HS-5 (cell line): ENCODE data around the gene COLGALT1.
A peak's percentile ranks its signal among the peaks of the same experiment; 100 is the strongest.

Experiments used
- DNase-seq: peaks from one replicate; pipeline ENCODE4 v3.0.0-alpha.2; 2012; ENCODE audit warnings: low read depth

Gene COLGALT1

DNA sequence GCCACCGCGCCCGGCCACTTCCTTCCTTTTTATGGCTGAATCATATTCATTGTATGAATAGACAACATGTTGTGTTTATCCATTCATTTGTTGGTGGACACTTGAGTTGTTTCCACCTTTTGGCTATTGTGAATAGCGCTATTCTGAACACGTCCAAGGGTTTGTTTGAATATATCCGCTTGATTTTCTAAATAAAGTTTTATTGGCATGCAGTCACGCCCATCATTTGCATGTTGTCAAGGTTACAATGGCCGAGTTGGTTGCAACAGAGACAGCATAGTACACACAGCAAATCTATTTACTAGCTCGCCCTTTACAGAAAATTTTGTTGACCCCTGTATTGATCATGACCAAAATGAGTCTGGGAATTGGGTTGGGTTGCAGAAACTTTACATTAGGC is 43.5 kb downstream of the COLGALT1 start:
- DNase-seq: no peak

GRCh38 chr19:17599780-17600179 is 44.3 kb downstream of the COLGALT1 start:
- no peak for DNase-seq

DNA sequence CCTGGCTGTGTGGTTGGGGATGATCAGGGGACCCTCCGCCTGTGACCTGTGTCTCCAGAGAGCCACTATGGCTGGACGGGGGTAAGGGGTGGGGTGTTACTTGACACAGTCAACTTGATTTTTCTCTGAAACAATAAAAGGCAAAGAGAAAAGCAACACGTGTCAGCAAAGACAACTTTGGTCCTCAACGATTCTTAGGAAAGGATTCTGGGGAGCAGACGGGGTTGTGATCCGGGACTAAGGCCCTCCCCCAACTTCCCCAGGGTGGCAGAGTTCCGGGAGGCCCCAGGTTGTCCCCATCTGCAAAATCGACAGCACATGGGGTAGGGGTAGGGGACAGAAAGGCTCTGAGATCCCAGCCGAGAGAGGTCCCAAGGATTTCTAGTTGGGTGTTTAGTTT is 46.2 kb downstream of the COLGALT1 start:
- DNase-seq: no peak

DNA sequence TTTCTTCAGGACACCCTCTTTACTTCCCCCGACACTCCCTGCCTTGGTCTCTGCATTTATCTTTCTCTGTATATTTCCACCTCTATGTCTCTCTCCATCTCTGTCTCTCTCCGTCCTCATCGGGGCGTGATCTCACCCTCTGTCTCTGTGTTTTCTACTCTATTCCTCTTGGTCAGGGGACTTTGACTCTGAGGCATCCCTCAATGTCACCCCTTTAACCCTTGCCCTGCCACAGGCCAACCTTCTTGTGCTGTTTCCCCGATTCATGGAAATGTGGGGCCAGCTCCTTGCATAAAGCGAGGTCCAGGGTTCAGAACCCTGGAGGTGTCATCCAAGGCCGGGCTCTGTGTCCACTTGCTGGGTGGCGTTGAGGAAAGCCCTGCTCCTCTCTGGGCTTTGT is 46.8 kb downstream of the COLGALT1 start:
- DNase-seq: no peak

GRCh38 chr19:17602872-17603510 is 47.5 kb downstream of the COLGALT1 start:
- no peak for DNase-seq

- no peak for DNase-seq
These were observed 49.0 kb downstream of the COLGALT1 start for GRCh38 chr19:17604372-17605025.

- DNase-seq: no peak
These were observed 49.7 kb downstream of the COLGALT1 start for GRCh38 chr19:17605117-17605516.

- DNase-seq: peak; percentile 77
These were observed 50.5 kb downstream of the COLGALT1 start for GRCh38 chr19:17605761-17606589.

DNA sequence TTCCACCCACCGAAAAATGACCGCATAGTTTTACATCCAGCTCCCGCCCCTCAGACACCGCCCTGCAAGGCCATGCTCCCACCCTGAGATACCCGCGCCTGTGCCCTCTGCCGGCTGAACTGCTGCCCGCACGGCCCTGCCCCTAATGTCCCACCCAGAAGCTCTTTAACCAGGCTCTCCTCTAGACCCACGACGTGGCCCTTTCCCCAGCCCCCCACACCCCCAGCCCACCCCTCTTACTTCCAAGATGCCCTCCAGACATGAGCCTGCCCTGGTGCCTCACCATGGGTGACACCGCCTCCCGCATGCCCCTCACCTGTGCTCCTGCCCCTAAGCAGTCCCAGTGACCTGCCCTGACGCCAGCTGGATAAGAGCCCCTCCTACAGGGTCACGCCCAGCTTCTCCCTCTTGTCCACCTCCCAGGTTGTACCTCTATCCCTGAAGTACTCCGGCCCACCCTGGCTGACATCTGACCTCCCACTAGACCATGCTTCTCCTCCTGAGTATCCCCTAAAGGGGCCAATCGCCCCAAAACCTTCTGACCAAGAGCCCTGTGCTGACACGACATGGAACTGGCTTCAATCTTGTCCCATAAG is 51.2 kb downstream of the COLGALT1 start:
- no peak for DNase-seq

GRCh38 chr19:17607936-17608335 is 52.5 kb downstream of the COLGALT1 start:
- DNase-seq: no peak

GRCh38 chr19:17610384-17610783 is 54.9 kb downstream of the COLGALT1 start:
- DNase-seq: no peak

- no peak for DNase-seq
These were observed 56.2 kb downstream of the COLGALT1 start for GRCh38 chr19:17611462-17612244.

DNA sequence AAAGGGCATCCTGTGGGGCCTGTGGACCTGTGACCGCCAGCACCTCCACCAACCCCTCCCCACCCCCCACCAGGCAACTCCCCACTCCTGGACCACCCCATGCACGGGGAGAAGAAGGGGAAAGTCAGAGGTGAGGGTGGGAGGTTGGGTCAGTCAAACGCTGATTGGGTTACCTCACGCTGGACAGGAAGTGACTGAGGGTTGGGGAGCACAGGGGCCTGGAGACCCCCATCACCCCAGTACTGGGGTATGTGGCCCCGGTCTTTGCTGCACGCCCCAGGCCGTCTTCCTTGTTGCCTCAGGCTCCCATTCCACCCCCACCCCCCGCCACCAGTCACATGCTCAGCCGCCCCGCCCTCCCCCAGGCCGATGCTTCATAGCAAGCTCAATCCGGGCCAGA is 59.0 kb downstream of the COLGALT1 start:
- DNase-seq: no peak

- DNase-seq: no peak
These were observed 60.6 kb downstream of the COLGALT1 start for GRCh38 chr19:17615889-17616685.

- DNase-seq: no peak
These were observed 61.2 kb downstream of the COLGALT1 start for GRCh38 chr19:17616686-17616960.

- no peak for DNase-seq
These were observed 61.7 kb downstream of the COLGALT1 start for GRCh38 chr19:17616961-17617806.

DNA sequence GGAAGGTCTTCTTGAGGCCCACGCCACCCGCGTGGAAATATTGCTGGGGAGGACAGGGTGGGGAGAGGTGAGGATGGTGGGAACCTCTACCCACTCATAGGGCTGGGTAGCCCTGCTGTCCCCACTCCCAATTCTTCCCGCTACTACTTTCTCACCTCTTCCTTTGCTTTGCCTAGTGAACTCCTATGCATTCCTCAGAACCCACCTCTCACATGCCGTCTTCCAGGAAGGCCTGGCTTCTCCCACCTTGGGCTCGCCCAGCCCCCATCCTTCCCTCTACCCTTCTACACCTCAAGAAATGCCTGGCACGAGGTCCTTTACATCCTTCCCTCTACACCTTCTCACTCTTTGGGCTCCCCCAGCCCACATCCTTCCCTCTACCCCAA is 62.4 kb downstream of the COLGALT1 start:
- DNase-seq: no peak

GRCh38 chr19:17618281-17618903 is 62.9 kb downstream of the COLGALT1 start:
- DNase-seq: no peak

DNA sequence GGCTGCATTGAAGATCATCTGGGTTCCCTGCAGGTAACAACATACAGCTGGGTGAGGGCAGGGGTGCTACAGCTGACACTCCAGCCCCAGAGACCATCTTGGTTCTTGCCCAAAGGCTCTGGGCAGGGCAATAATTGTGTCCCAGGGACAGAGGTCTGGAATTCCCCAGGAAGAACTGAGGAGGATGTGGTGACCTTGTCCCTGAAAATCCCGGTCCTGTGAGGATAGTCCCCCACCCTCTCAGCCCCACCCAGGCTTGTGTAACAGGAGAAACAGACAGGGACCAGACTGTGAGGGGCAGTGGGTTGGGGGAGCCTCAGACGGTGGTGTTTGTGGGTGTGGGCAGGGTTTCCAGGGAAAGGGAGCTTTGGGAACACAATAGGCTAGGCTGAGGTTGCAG is 63.5 kb downstream of the COLGALT1 start:
- DNase-seq: no peak

DNA sequence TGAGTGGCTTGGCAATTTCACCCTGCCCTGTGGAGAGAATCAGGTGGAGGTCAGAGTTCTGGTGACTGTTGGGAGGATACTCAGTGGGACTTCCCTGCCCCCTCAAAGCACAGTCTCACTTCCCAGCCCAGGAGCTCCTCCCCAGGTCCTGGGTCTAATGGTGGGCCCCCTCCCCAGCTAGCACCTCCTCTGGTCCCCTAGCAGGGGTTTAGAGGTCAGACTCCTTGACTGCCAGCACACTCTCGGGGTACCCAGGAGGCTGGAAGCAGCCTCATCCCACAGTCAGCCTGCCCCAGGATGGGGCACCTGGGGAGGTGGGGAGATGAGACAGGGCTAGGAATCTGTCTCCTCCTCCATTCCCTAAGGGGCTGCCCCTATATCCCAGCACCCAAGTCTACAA is 65.2 kb downstream of the COLGALT1 start:
- DNase-seq: no peak
